GM23338 (cell line): ENCODE measurements around the gene RHOA. TPM values are rescaled to one million over a fixed set of nuclear protein-coding genes. Genes with fewer than 3 reads are reported as not detected.
A peak's percentile ranks its signal among the peaks of the same experiment; 100 is the strongest.

Source experiments
- ATAC-seq: fragments of 200-7000 bp; cut with Tn5 transposase; 3 replicates; pipeline ENCODE4 v1.9.1; 2020
- DNase-seq: peaks from one replicate; pipeline ENCODE4 v3.0.0-alpha.2; 2015; ENCODE audit warnings: low spot score
- H2AFZ ChIP-seq: fragments of 200-600 bp; sonication (generic); 2 replicates; pipeline ENCODE4 v1.8.0; 2016; ENCODE audit warnings: antibody characterized with exemption, mild to moderate bottlenecking, moderate library complexity
- H3F3A ChIP-seq: fragments of 200-600 bp; sonication (generic); replicated peaks from 2 replicates; pipeline ENCODE4 v1.8.0; 2017; ENCODE audit warnings: antibody characterized with exemption, mixed run types, low read depth
- H3K27ac ChIP-seq: fragments of 200-600 bp; sonication (generic); 2 replicates; pipeline ENCODE4 v1.6.1; 2016; ENCODE audit warnings: low read depth
- H3K27me3 ChIP-seq: fragments of 200-600 bp; sonication (generic); 2 replicates; pipeline ENCODE4 v1.8.0; 2016; ENCODE audit warnings: mild to moderate bottlenecking, mixed run types, moderate library complexity; ENCODE audit not compliant: insufficient read depth
- H3K36me3 ChIP-seq: fragments of 200-600 bp; sonication (generic); 2 replicates; pipeline ENCODE4 v1.8.0; 2016; ENCODE audit warnings: mild to moderate bottlenecking; ENCODE audit not compliant: insufficient read depth
- H3K4me1 ChIP-seq: fragments of 200-600 bp; sonication (generic); 2 replicates; pipeline ENCODE4 v1.8.0; 2016; ENCODE audit warnings: mild to moderate bottlenecking, moderate library complexity; ENCODE audit not compliant: insufficient read depth
- H3K4me2 ChIP-seq: fragments of 200-600 bp; sonication (generic); 2 replicates; pipeline ENCODE4 v1.7.1; 2017; ENCODE audit warnings: mixed run types
- H3K4me3 ChIP-seq: fragments of 200-600 bp; sonication (generic); 2 replicates; pipeline ENCODE4 v1.6.1; 2016; ENCODE audit warnings: mixed run types
- H3K79me2 ChIP-seq: fragments of 200-600 bp; sonication (generic); replicated peaks from 2 replicates; pipeline ENCODE4 v1.8.0; 2017; ENCODE audit warnings: mild to moderate bottlenecking; ENCODE audit not compliant: insufficient read depth
- H3K9me2 ChIP-seq: fragments of 200-600 bp; sonication (generic); 2 replicates; pipeline ENCODE4 v1.8.0; 2017; ENCODE audit not compliant: insufficient read depth
- H4K20me1 ChIP-seq: fragments of 200-600 bp; sonication (generic); replicated peaks from 2 replicates; pipeline ENCODE4 v1.8.0; 2017; ENCODE audit warnings: mild to moderate bottlenecking; ENCODE audit not compliant: insufficient read depth
- H3K27ac Mint-ChIP-seq: 2 replicates; pipeline ENCODE4 v1.8.0; 2020; ENCODE audit warnings: inconsistent platforms, mild to moderate bottlenecking, moderate library complexity, mixed read lengths
- H3K27me3 Mint-ChIP-seq: 3 replicates; pipeline ENCODE4 v1.8.0; 2022; ENCODE audit warnings: low read depth, mild to moderate bottlenecking, moderate library complexity, mixed read lengths, inconsistent platforms; ENCODE audit not compliant: insufficient read depth, poor library complexity
- H3K36me3 Mint-ChIP-seq: 3 replicates; pipeline ENCODE4 v1.8.0; 2021; ENCODE audit warnings: low read depth, mild to moderate bottlenecking, inconsistent platforms, moderate library complexity, mixed read lengths
- H3K4me1 Mint-ChIP-seq: 3 replicates; pipeline ENCODE4 v1.8.0; 2020; ENCODE audit warnings: mild to moderate bottlenecking, inconsistent platforms, mixed read lengths
- H3K4me3 Mint-ChIP-seq: 3 replicates; pipeline ENCODE4 v1.8.0; 2021; ENCODE audit warnings: moderate library complexity, mild to moderate bottlenecking, inconsistent platforms, mixed read lengths
- H3K9me3 Mint-ChIP-seq: 3 replicates; pipeline ENCODE4 v1.8.0; 2020; ENCODE audit warnings: moderate library complexity, mild to moderate bottlenecking, inconsistent platforms, mixed read lengths
- CREB1 ChIP-seq: fragments of 250-450 bp; sonication (Bioruptor Pico); IDR thresholded peaks from 2 replicates; pipeline ENCODE4 v1.5.0; 2020; ENCODE audit warnings: low read depth, mild to moderate bottlenecking, moderate library complexity
- CTCF ChIP-seq, 2 experiments: fragments of 200-600 bp in 1 of 2; sonication (generic) in 1 of 2; conservative IDR thresholded peaks; 2 replicates each; pipeline versions ENCODE4 v1.5.1 to v1.6.1; 2016 to 2017; ENCODE audit warnings: antibody characterized with exemption in 2 of 2, low read depth in 2 of 2, mild to moderate bottlenecking in 2 of 2, moderate library complexity in 1 of 2
- ETS1 ChIP-seq: IDR thresholded peaks from 2 replicates; pipeline ENCODE4 v1.6.1; 2016; ENCODE audit warnings: antibody characterized with exemption
- EZH2phosphoT487 ChIP-seq: fragments of 200-600 bp; sonication (generic); IDR thresholded peaks from one replicate; pipeline ENCODE4 v1.8.1; 2018; ENCODE audit warnings: antibody characterized with exemption; ENCODE audit not compliant: unreplicated experiment
- NANOG ChIP-seq: IDR thresholded peaks from 2 replicates; pipeline ENCODE4 v1.6.1; 2016; ENCODE audit warnings: antibody characterized with exemption, borderline replicate concordance
- POLR2AphosphoS5 ChIP-seq: IDR thresholded peaks from 2 replicates; pipeline ENCODE4 v1.6.1; 2016; ENCODE audit warnings: antibody characterized with exemption, low read depth
- REST ChIP-seq: IDR thresholded peaks from one replicate; pipeline ENCODE4 v1.6.1; 2018; ENCODE audit warnings: antibody characterized with exemption; ENCODE audit not compliant: unreplicated experiment
- STAT1 ChIP-seq: IDR thresholded peaks from one replicate; pipeline ENCODE4 v1.6.1; 2016; ENCODE audit warnings: antibody characterized with exemption; ENCODE audit not compliant: unreplicated experiment
- ZNF114 ChIP-seq: fragments of 250-450 bp; sonication (Bioruptor Pico); IDR thresholded peaks from 2 replicates; pipeline ENCODE4 v1.5.0; 2020; ENCODE audit warnings: mild to moderate bottlenecking, moderate library complexity
- ZNF331 ChIP-seq: fragments of 250-450 bp; sonication (Bioruptor Pico); IDR thresholded peaks from 2 replicates; pipeline ENCODE4 v1.5.0; 2020; ENCODE audit warnings: low read depth, mild to moderate bottlenecking, moderate library complexity
- polyA plus RNA-seq: library from polyadenylated mRNA; unstranded; fragments of >200 nt; fragmentation: Nextera tagmentation; extraction: Ambion mirVana; gene quantifications from 2 replicates; pipeline ENCODE4 v1.2.1, GENCODE V29; 2016
- total RNA-seq: library from RNA; depleted of rRNA; stranded (reverse); fragments of >200 nt; shearing (Covaris generic); gene quantifications from 2 replicates; pipeline ENCODE4 v1.2.3, GENCODE V29; 2014

RHOA gene
- total and polyA plus RNA-seq, 2 experiments from 2014 or later = 248 to 373 TPM

- no peaks in the 10 kb centered on the region; the same call in 1 of the 2 replicates for H3K36me3 ChIP-seq
- H3F3A ChIP-seq = peaks cover 20% of the 10 kb centered on the region; the same call in 1 of the 2 replicates
- Mint-ChIP-seq H3K9me3 (no peaks in the 10 kb centered on the region), H3K36me3 (peaks cover 27% of the 10 kb centered on the region; the same call in 1 of the 3 replicates), H3K27ac (no peak overlapping the region), H3K4me1 (peaks cover 22% of the 10 kb centered on the region), H3K4me3 (no peak overlapping the region), H3K27me3 (peaks cover 4% of the 10 kb centered on the region)
- DNase-seq = no peak
- peaks cover 4% of the 10 kb centered on the region for H3K4me1 ChIP-seq
- no peak overlapping the region for H3K27ac ChIP-seq
- H3K27me3 ChIP-seq = no peaks in the 10 kb centered on the region
- H4K20me1 ChIP-seq = peaks cover 80% of the 10 kb centered on the region
- H3K79me2 ChIP-seq = peaks cover 100% of the 10 kb centered on the region
- no peak overlapping the region for H3K4me2 ChIP-seq
- no peak overlapping the region for H3K4me3 ChIP-seq
- H2AFZ ChIP-seq = no peak overlapping the region
- TF ChIP-seq ETS1 = no peak
- no peak for ATAC-seq
- no peaks in the 10 kb centered on the region for H3K9me2 ChIP-seq
These were observed 7.9 kb downstream of the RHOA start for GRCh38 chr3:49403891-49404290.

GRCh38 chr3:49401766-49402165, 10.0 kb downstream of the RHOA start:
- no peaks in the 10 kb centered on the region; the same call in 1 of the 2 replicates for H3K36me3 ChIP-seq
- no peak overlapping the region for H3K4me3 ChIP-seq
- TF ChIP-seq EZH2phosphoT487 (no peak), CTCF (conservative IDR thresholded peaks at IDR 0.05; ENCODE audit: low read depth in 2 of 2) (no peak), POLR2AphosphoS5 (no peak), CREB1 (CRISPR knock-in tag) (no peak), ZNF331 (CRISPR knock-in tag) (no peak), STAT1 (no peak)
- Mint-ChIP-seq H3K27me3 (peaks cover 4% of the 10 kb centered on the region), H3K9me3 (no peaks in the 10 kb centered on the region; the same call in 2 of the 3 replicates), H3K4me3 (no peak overlapping the region), H3K27ac (no peak overlapping the region), H3K36me3 (peaks cover 27% of the 10 kb centered on the region; the same call in 1 of the 3 replicates), H3K4me1 (peaks cover 21% of the 10 kb centered on the region)
- no peaks in the 10 kb centered on the region for H3K27me3 ChIP-seq
- ATAC-seq (no peak), DNase-seq (no peak)
- no peak overlapping the region for H3K4me2 ChIP-seq
- H2AFZ ChIP-seq = no peak overlapping the region
- H3K27ac ChIP-seq = peak overlapping the region; percentile 70
- peaks cover 18% of the 10 kb centered on the region; the same call in 1 of the 2 replicates for H3F3A ChIP-seq
- H4K20me1 ChIP-seq = peaks cover 73% of the 10 kb centered on the region
- peaks cover 4% of the 10 kb centered on the region for H3K4me1 ChIP-seq
- H3K9me2 ChIP-seq = no peaks in the 10 kb centered on the region
- H3K79me2 ChIP-seq = peaks cover 100% of the 10 kb centered on the region

- no peaks in the 10 kb centered on the region for H3K27me3 ChIP-seq
- Mint-ChIP-seq H3K4me3 (no peak overlapping the region), H3K27ac (no peak overlapping the region), H3K4me1 (peaks cover 18% of the 10 kb centered on the region), H3K9me3 (no peaks in the 10 kb centered on the region; the same call in 2 of the 3 replicates), H3K36me3 (peaks cover 42% of the 10 kb centered on the region), H3K27me3 (peaks cover 6% of the 10 kb centered on the region)
- no peak overlapping the region for H3K4me2 ChIP-seq
- H3K4me3 ChIP-seq = no peak overlapping the region
- H3F3A ChIP-seq = peaks cover 20% of the 10 kb centered on the region; the same call in 1 of the 2 replicates
- peaks cover 4% of the 10 kb centered on the region; the same call in 1 of the 2 replicates for H3K4me1 ChIP-seq
- DNase-seq (no peak), ATAC-seq (no peak)
- H2AFZ ChIP-seq = no peak overlapping the region
- no peaks in the 10 kb centered on the region for H3K9me2 ChIP-seq
- H4K20me1 ChIP-seq = peaks cover 66% of the 10 kb centered on the region
- no peaks in the 10 kb centered on the region; the same call in 1 of the 2 replicates for H3K36me3 ChIP-seq
- peaks cover 100% of the 10 kb centered on the region for H3K79me2 ChIP-seq
- H3K27ac ChIP-seq = no peak overlapping the region
- TF ChIP-seq NANOG = no peak
- TF ChIP-seq EZH2phosphoT487 = no peak
- TF ChIP-seq CTCF (conservative IDR thresholded peaks at IDR 0.05; ENCODE audit: low read depth in 2 of 2) = no peak
- TF ChIP-seq REST = no peak
- no peak for TF ChIP-seq ZNF331 (CRISPR knock-in tag)
- TF ChIP-seq ZNF114 (CRISPR knock-in tag) = no peak
These were observed 12.3 kb downstream of the RHOA start for GRCh38 chr3:49399461-49399860.
